ENCODE data around the gene NCEH1. TPM values are rescaled to one million over a fixed set of nuclear protein-coding genes. Genes with fewer than 3 reads are reported as not detected.

Gene NCEH1
- total and polyA plus RNA-seq, 2 experiments from 2014 or later, result 1.8 to 4.9 TPM

- peak overlapping the region; percentile 30 for H3K27ac Mint-ChIP-seq
Observed at GRCh38 chr3:172692751-172693338, 18.0 kb downstream of the NCEH1 start.

DNA sequence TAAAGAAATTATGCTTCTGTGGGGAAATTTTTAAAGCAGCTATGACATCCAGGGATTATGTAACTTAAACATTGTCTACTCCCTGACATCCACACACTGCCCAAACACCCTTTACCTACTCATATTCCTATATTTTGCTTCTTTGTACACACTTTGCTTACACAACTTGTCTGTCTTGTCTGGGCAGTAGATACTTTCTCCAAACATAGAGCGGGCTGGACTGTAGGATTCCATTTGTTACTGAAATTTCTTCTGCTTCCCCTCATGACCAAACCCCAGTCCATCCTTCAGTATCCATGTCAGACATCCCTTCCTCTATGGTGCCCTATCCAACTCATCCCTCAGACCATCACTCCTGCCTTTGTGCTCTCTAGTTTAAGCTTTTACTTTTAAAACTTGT is 19.9 kb downstream of the NCEH1 start:
- ATAC-seq (no peak), DNase-seq (ENCODE audit: low spot score) (no peak)
- H3K79me2 ChIP-seq (replicated peaks; ENCODE audit: insufficient read depth), result 0 out of 2 replicates have a peak, but pooled peaks cover 6% of the 10 kb centered on the region
- no peak overlapping the region for H3K4me3 Mint-ChIP-seq
- H3K4me2 ChIP-seq, result no peak overlapping the region
- H3K4me1 ChIP-seq (ENCODE audit: insufficient read depth), result 0 out of 2 replicates have a peak, but pooled peaks cover 3% of the 10 kb centered on the region
- H3K36me3 Mint-ChIP-seq (ENCODE audit: low read depth), result no peaks in the 10 kb centered on the region
- peaks cover 8% of the 10 kb centered on the region for H3K4me1 Mint-ChIP-seq
- H3K36me3 ChIP-seq (ENCODE audit: insufficient read depth), result no peaks in the 10 kb centered on the region
- H3K27ac ChIP-seq (ENCODE audit: low read depth), result no peak overlapping the region
- no peaks in the 10 kb centered on the region for H3F3A ChIP-seq (replicated peaks; ENCODE audit: low read depth)
- TF ChIP-seq CTCF (conservative IDR thresholded peaks at IDR 0.05; ENCODE audit: low read depth in 2 of 2) (no peak), EZH2 (IDR thresholded peaks at IDR 0.05; ENCODE audit: low read depth, unreplicated experiment) (no peak), EZH2phosphoT487 (IDR thresholded peaks at IDR 0.05; ENCODE audit: unreplicated experiment) (no peak)
- 0 out of 2 replicates have a peak, but pooled peaks cover 3% of the 10 kb centered on the region for H4K20me1 ChIP-seq (replicated peaks; ENCODE audit: insufficient read depth)
- no peak overlapping the region for H2AFZ ChIP-seq
- no peak overlapping the region for H3K27ac Mint-ChIP-seq
- H3K27me3 ChIP-seq (ENCODE audit: insufficient read depth), result no peaks in the 10 kb centered on the region
- H3K4me3 ChIP-seq, result no peak overlapping the region
- no peaks in the 10 kb centered on the region for H3K9me2 ChIP-seq (ENCODE audit: insufficient read depth)
- no peaks in the 10 kb centered on the region for H3K27me3 Mint-ChIP-seq (ENCODE audit: insufficient read depth, low read depth, poor library complexity)
- H3K9me3 Mint-ChIP-seq, result no peaks in the 10 kb centered on the region

More at GRCh38 chr3:172692751-172693338, 18.0 kb downstream of the NCEH1 start:
- Histone ChIP-seq H3K9me2 (ENCODE audit: insufficient read depth) (no peaks in the 10 kb centered on the region), H2AFZ (no peak overlapping the region), H3K27ac (ENCODE audit: low read depth) (no peak overlapping the region), H3K79me2 (replicated peaks; ENCODE audit: insufficient read depth) (peaks cover 6% of the 10 kb centered on the region; the same call in 1 of the 2 replicates), H3K4me3 (no peak overlapping the region), H3K4me2 (no peak overlapping the region), H3K36me3 (ENCODE audit: insufficient read depth) (no peaks in the 10 kb centered on the region), H3K4me1 (ENCODE audit: insufficient read depth) (peaks cover 11% of the 10 kb centered on the region), H4K20me1 (replicated peaks; ENCODE audit: insufficient read depth) (0 out of 2 replicates have a peak, but pooled peaks cover 3% of the 10 kb centered on the region), H3F3A (replicated peaks; ENCODE audit: low read depth) (no peaks in the 10 kb centered on the region), H3K27me3 (ENCODE audit: insufficient read depth) (no peaks in the 10 kb centered on the region)
- H3K4me3 Mint-ChIP-seq, result no peak overlapping the region; the same call in 2 of the 3 replicates
- ATAC-seq, result no peak
- no peaks in the 10 kb centered on the region for H3K27me3 Mint-ChIP-seq (ENCODE audit: insufficient read depth, low read depth, poor library complexity)
- no peaks in the 10 kb centered on the region for H3K36me3 Mint-ChIP-seq (ENCODE audit: low read depth)
- peaks cover 13% of the 10 kb centered on the region for H3K4me1 Mint-ChIP-seq
- no peaks in the 10 kb centered on the region for H3K9me3 Mint-ChIP-seq
- peak; percentile 43 for DNase-seq (ENCODE audit: low spot score)
- no peak for TF ChIP-seq ZNF114 (CRISPR knock-in tag; IDR thresholded peaks at IDR 0.05)
- TF ChIP-seq, protein P1, sequence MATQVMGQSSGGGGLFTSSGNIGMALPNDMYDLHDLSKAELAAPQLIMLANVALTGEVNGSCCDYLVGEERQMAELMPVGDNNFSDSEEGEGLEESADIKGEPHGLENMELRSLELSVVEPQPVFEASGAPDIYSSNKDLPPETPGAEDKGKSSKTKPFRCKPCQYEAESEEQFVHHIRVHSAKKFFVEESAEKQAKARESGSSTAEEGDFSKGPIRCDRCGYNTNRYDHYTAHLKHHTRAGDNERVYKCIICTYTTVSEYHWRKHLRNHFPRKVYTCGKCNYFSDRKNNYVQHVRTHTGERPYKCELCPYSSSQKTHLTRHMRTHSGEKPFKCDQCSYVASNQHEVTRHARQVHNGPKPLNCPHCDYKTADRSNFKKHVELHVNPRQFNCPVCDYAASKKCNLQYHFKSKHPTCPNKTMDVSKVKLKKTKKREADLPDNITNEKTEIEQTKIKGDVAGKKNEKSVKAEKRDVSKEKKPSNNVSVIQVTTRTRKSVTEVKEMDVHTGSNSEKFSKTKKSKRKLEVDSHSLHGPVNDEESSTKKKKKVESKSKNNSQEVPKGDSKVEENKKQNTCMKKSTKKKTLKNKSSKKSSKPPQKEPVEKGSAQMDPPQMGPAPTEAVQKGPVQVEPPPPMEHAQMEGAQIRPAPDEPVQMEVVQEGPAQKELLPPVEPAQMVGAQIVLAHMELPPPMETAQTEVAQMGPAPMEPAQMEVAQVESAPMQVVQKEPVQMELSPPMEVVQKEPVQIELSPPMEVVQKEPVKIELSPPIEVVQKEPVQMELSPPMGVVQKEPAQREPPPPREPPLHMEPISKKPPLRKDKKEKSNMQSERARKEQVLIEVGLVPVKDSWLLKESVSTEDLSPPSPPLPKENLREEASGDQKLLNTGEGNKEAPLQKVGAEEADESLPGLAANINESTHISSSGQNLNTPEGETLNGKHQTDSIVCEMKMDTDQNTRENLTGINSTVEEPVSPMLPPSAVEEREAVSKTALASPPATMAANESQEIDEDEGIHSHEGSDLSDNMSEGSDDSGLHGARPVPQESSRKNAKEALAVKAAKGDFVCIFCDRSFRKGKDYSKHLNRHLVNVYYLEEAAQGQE (IDR thresholded peaks at IDR 0.05; ENCODE audit: unreplicated experiment), result no peak
- TF ChIP-seq STAT1 (IDR thresholded peaks at IDR 0.05; ENCODE audit: unreplicated experiment), result no peak
- TF ChIP-seq EZH2phosphoT487 (IDR thresholded peaks at IDR 0.05; ENCODE audit: unreplicated experiment), result no peak
- TF ChIP-seq ETS1 (IDR thresholded peaks at IDR 0.05), result no peak
- TF ChIP-seq POLR2AphosphoS5 (IDR thresholded peaks at IDR 0.05; ENCODE audit: low read depth), result no peak
- no peak for TF ChIP-seq NANOG (IDR thresholded peaks at IDR 0.05; ENCODE audit: borderline replicate concordance)
- no peak for TF ChIP-seq ZNF331 (CRISPR knock-in tag; IDR thresholded peaks at IDR 0.05; ENCODE audit: low read depth)
- TF ChIP-seq EZH2 (IDR thresholded peaks at IDR 0.05; ENCODE audit: low read depth, unreplicated experiment), result no peak
- no peak for TF ChIP-seq CREB1 (CRISPR knock-in tag; IDR thresholded peaks at IDR 0.05; ENCODE audit: low read depth)
- no peak for TF ChIP-seq JUNB (IDR thresholded peaks at IDR 0.05; ENCODE audit: unreplicated experiment)
